KMS-11 (cell line): ENCODE results near the gene C1orf74.

Experiments
- H2AFZ ChIP-seq: fragments of 200-600 bp; sonication (generic); 2 replicates; pipeline ENCODE4 v1.6.1; 2016; ENCODE audit warnings: antibody characterized with exemption, mixed run types, low read depth
- H3K27ac ChIP-seq: fragments of 200-600 bp; sonication (generic); 2 replicates; pipeline ENCODE4 v1.6.1; 2016; ENCODE audit warnings: mild to moderate bottlenecking, mixed run types
- H3K27me3 ChIP-seq: fragments of 200-600 bp; sonication (generic); 2 replicates; pipeline ENCODE4 v1.6.1; 2017; ENCODE audit warnings: mild to moderate bottlenecking, low read depth, mixed run types, moderate library complexity; ENCODE audit not compliant: insufficient read depth
- H3K36me3 ChIP-seq: fragments of 200-600 bp; sonication (generic); 2 replicates; pipeline ENCODE4 v1.6.1; 2017; ENCODE audit warnings: mild to moderate bottlenecking, mixed run types; ENCODE audit not compliant: insufficient read depth
- H3K4me1 ChIP-seq: fragments of 200-600 bp; sonication (generic); 2 replicates; pipeline ENCODE4 v1.6.1; 2016; ENCODE audit warnings: mild to moderate bottlenecking, low read depth, mixed run types; ENCODE audit not compliant: poor library complexity, severe bottlenecking
- H3K4me2 ChIP-seq: fragments of 200-600 bp; sonication (generic); 2 replicates; pipeline ENCODE4 v1.7.0; 2016; ENCODE audit warnings: mild to moderate bottlenecking, mixed run types
- H3K4me3 ChIP-seq: fragments of 200-600 bp; sonication (generic); IDR thresholded peaks from 2 replicates; pipeline ENCODE4 v1.6.1; 2017; ENCODE audit warnings: low read depth, low read length, mixed read lengths; ENCODE audit not compliant: insufficient read depth
- H3K79me2 ChIP-seq: fragments of 200-600 bp; sonication (generic); 2 replicates; pipeline ENCODE4 v1.6.1; 2016; ENCODE audit warnings: low read depth, mixed run types; ENCODE audit not compliant: insufficient read depth
- H3K9ac ChIP-seq: fragments of 200-600 bp; sonication (generic); 2 replicates; pipeline ENCODE4 v1.6.1; 2016; ENCODE audit warnings: mild to moderate bottlenecking, mixed run types
- H4K20me1 ChIP-seq: fragments of 200-600 bp; sonication (generic); 2 replicates; pipeline ENCODE4 v1.6.1; 2016; ENCODE audit warnings: mild to moderate bottlenecking, mixed run types; ENCODE audit not compliant: insufficient read depth
- TF ChIP-seq, protein P1 (sequence below): fragments of 200-600 bp; sonication (generic); conservative IDR thresholded peaks from 2 replicates; pipeline ENCODE4 v1.6.1; 2017; ENCODE audit warnings: low read depth, mild to moderate bottlenecking, antibody characterized with exemption, low read length, moderate library complexity, mixed read lengths

The C1orf74 gene

DNA sequence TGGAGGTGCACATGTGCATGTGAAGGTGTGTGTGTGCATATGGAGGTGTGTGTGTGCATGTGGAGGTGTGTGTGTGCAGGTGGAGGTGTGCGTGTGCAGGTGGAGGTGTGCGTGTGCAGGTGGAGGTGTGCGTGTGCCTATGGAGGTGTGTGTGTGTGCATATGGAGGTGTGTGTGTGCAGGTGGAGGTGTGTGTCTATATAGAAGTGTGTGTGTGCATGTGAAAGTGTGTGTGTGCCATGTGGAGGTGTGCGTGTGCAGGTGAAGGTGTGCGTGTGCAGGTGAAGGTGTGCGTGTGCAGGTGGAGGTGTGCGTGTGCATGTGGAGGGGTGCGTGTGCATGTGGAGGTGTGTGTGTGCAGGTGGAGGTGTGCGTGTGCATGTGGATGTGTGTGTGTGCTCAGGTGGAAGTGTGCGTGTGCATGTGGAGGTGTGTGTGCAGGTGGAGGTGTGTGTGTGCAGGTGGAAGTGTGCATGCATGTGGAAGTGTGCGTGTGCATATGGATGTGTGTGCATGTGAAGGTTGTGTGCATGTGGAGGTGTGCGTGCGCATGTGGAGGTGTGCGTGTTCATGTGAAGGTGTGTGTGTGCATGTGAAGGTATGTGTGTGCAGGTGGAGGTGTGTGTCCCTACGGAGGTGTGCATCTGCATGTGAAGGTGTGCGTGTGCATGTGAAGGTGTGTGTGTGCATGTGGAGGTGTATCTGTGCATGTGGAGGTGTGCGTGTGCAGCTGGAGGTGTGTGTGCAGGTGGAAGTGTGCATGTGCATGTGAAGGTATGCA, 13.5 kb downstream of the C1orf74 start:
- H3K27ac ChIP-seq = no peak overlapping the region
- H3K27me3 ChIP-seq = no peaks in the 10 kb centered on the region
- no peak overlapping the region for H2AFZ ChIP-seq
- H3K4me3 ChIP-seq = no peak overlapping the region
- peaks cover 45% of the 10 kb centered on the region for H3K4me1 ChIP-seq
- TF ChIP-seq, protein P1, sequence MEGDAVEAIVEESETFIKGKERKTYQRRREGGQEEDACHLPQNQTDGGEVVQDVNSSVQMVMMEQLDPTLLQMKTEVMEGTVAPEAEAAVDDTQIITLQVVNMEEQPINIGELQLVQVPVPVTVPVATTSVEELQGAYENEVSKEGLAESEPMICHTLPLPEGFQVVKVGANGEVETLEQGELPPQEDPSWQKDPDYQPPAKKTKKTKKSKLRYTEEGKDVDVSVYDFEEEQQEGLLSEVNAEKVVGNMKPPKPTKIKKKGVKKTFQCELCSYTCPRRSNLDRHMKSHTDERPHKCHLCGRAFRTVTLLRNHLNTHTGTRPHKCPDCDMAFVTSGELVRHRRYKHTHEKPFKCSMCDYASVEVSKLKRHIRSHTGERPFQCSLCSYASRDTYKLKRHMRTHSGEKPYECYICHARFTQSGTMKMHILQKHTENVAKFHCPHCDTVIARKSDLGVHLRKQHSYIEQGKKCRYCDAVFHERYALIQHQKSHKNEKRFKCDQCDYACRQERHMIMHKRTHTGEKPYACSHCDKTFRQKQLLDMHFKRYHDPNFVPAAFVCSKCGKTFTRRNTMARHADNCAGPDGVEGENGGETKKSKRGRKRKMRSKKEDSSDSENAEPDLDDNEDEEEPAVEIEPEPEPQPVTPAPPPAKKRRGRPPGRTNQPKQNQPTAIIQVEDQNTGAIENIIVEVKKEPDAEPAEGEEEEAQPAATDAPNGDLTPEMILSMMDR = no peak
- H3K79me2 ChIP-seq = peaks cover 10% of the 10 kb centered on the region
- H4K20me1 ChIP-seq = no peaks in the 10 kb centered on the region
- no peak overlapping the region for H3K9ac ChIP-seq
- H3K4me2 ChIP-seq = no peak overlapping the region; the same call in 1 of the 2 replicates
- H3K36me3 ChIP-seq = peaks cover 4% of the 10 kb centered on the region; the same call in 1 of the 2 replicates

DNA sequence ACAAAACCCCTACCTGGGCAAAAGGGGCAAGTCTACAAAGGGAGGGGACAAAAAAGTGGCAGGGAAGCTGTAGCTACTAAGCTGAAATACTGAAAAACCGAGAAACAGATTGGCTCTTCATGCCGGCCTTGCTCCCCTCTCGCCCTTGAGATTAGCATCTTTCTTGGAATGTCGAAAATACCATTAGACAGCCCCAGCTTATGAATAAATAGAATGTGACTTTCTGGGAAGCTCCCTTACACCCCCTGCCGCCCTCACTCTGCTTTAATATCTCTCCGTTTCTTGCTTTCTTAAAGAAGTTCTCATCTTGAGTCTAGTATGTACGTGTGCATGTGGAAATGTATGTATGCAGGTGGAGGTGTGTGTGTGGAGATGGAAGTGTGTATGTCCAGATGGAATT, 14.4 kb downstream of the C1orf74 start:
- Histone ChIP-seq H3K9ac (peak overlapping the region; percentile 48; the same call in 1 of the 2 replicates), H3K4me2 (peak overlapping the region; percentile 74), H3K79me2 (peaks cover 10% of the 10 kb centered on the region), H3K36me3 (0 out of 2 replicates have a peak, but pooled peaks cover 4% of the 10 kb centered on the region), H3K4me1 (peaks cover 51% of the 10 kb centered on the region), H3K27ac (peak overlapping the region; percentile 76), H2AFZ (peak overlapping the region; percentile 56; the same call in 1 of the 2 replicates), H3K27me3 (no peaks in the 10 kb centered on the region), H3K4me3 (peak overlapping the region; percentile 53), H4K20me1 (no peaks in the 10 kb centered on the region)
- TF ChIP-seq, protein P1 = no peak

DNA sequence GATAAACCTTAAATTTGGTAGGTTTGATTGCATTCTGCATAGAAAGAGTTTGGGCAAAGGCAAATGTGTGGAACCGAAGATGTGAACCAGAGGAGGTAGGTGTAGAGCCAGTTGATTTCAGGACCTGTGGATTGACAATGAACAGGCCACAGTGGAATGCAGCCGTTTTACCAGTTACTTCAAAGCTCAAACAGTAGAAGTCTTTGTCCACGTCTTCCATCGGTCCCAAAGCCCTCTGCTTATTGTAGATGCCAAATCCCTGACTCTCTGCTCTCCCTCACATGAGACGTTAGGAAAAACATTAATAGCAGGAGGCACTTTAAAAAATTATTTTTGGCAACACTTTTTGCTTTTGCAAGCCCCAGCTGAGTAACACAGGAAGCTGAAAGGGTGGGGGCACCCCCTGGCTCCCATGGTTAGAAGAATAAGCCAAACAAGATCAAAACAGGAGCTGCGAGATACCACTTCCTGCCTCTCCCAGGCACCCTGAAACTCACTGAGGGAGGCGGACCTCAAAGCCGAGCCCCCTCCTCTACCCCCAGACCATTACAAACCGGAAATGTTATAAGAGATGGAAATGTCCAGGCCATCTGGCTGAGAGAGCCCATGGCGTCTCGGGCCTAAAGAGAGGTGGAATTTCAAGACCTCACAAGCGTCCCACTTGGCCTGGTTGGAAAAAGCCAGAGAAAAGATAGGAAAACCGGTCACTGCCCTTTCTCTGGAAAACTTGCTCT, 15.0 kb downstream of the C1orf74 start:
- H3K4me1 ChIP-seq = peaks cover 49% of the 10 kb centered on the region
- peak overlapping the region; percentile 53 for H3K4me3 ChIP-seq
- 0 out of 2 replicates have a peak, but pooled peaks cover 4% of the 10 kb centered on the region for H3K36me3 ChIP-seq
- no peaks in the 10 kb centered on the region for H4K20me1 ChIP-seq
- H3K27ac ChIP-seq = peak overlapping the region; percentile 76
- peak overlapping the region; percentile 48 for H3K9ac ChIP-seq
- H3K4me2 ChIP-seq = peak overlapping the region; percentile 74
- H3K79me2 ChIP-seq = peaks cover 10% of the 10 kb centered on the region
- H2AFZ ChIP-seq = peak overlapping the region; percentile 56; the same call in 1 of the 2 replicates
- TF ChIP-seq, protein P1 = no peak
- no peaks in the 10 kb centered on the region for H3K27me3 ChIP-seq

DNA sequence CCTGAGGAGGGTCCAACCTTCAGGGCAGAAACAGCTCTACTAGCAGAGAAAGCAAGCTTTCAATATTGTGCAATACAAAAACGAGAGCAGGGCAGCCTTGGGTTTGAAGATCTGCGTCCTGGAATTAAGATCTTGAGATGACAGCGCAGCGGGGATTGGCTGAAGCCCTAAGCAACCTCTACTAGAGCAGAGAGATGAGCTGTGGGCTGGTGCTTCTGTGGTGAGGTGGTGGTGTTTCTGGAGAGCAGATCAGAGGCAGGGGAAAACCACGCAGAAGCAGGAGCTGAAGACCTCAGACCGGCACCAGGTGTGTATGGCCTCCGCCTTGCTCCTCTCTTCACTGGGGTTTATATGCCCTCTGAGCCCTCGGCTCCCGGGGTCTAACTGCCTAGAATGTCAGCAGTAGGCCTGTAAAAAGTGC, 16.0 kb downstream of the C1orf74 start:
- 0 out of 2 replicates have a peak, but pooled peaks cover 4% of the 10 kb centered on the region for H3K36me3 ChIP-seq
- H4K20me1 ChIP-seq = no peaks in the 10 kb centered on the region
- H3K4me3 ChIP-seq = peak overlapping the region; percentile 53
- H3K9ac ChIP-seq = peak overlapping the region; percentile 48
- TF ChIP-seq, protein P1 = no peak
- H2AFZ ChIP-seq = peak overlapping the region; percentile 56; the same call in 1 of the 2 replicates
- H3K79me2 ChIP-seq = peaks cover 10% of the 10 kb centered on the region
- H3K27ac ChIP-seq = peak overlapping the region; percentile 76
- H3K4me2 ChIP-seq = peak overlapping the region; percentile 74
- no peaks in the 10 kb centered on the region for H3K27me3 ChIP-seq
- H3K4me1 ChIP-seq = peaks cover 40% of the 10 kb centered on the region
